Suppressor macrophage treated with lipopolysaccharide for 4 hours (primary cell): Measurements from ENCODE around the gene MYOM1.
"Not testable (repeated sequence)": the region's sequence is repeated elsewhere in the genome, so short reads cannot be mapped to it uniquely, and the experiment has no call there.

ENCODE experiments used
- DNase-seq: peaks from one replicate; pipeline ENCODE4 v3.0.0-alpha.2; 2020

MYOM1 gene

GRCh38 chr18:3053081-3053480 lies 166.7 kb downstream of the MYOM1 start:
- DNase-seq = no peak

- no peak for DNase-seq
Observed at GRCh38 chr18:3052411-3052758, 167.4 kb downstream of the MYOM1 start.

DNA sequence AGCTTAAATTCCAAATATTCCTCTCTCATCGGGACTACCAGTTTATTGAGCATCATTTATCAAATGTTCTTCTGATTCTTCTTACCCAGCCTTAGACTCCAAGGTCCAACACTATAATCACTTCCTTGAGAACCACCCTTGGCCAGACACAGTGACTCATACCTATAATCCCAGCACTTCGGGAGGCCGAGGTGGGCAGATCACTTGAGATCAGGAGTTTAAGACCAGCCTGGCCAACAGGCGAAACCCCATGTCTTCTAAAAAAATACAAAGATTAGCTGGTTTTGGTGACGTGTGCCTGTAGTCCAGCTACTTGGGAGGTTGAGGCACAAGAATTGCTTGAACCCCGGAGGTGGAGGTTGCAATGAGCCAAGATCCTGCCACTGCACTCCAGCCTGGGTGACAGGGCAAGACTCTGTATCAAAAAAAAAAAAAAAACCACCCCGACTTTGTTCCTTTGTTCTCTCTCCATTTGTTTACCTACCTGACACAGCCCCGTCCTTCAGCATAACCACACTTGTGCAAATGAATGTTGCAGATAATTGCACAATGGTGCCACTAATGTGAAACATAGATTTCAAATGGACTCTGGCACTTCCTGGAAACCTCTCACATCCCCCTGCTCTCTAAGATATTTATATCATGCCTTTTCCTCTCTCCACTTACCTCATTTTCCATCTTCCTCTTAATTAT lies 167.9 kb downstream of the MYOM1 start:
- peak; percentile 45 for DNase-seq

GRCh38 chr18:3049897-3050454 lies 169.8 kb downstream of the MYOM1 start:
- not testable (repeated sequence) for DNase-seq

DNA sequence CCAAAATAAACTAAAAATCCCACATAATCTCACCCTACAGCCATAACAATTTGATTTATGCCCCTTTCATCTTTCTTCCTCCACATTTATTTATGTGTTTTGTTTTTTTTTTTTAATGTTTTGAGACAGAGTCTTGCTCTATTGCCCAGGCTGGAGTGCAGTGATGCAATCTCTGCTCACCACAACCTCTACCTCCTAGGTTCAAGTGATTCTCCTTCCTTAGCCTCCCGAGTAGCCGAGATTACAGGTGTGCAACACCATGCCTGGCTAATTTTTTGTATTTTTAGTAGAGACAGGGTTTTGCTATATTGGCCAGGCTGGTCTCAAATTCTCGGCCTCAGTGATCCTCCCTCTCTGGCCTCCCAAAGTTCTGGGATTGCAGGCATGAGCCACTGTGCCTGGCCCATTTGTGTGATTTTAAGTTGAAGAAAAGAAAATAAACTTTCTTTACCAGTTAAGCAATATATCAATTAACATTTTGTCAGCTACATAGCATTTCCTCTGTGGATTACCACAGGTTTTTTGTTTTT lies 170.9 kb downstream of the MYOM1 start:
- DNase-seq = no peak

DNA sequence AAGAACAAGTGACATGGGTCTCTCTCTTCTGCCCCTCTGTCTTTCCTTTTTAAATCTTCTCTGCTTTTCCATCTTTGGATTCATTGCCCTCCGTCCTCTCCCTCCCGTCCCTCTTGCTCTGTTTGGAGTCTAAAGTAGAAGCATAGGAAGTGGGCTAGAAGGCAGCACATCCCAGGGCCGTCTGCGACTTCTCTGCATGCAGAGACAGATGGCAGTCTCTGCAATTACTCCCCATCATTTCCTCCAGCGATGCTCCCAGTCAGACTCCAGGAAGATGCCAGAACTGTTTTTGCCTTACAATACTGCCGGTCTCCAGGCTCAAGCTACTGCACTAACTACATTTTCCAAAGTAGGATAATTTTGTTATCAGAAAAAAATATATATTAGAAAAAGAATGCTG lies 171.6 kb downstream of the MYOM1 start:
- no peak for DNase-seq

GRCh38 chr18:3046216-3046808 lies 173.5 kb downstream of the MYOM1 start:
- no peak for DNase-seq

DNA sequence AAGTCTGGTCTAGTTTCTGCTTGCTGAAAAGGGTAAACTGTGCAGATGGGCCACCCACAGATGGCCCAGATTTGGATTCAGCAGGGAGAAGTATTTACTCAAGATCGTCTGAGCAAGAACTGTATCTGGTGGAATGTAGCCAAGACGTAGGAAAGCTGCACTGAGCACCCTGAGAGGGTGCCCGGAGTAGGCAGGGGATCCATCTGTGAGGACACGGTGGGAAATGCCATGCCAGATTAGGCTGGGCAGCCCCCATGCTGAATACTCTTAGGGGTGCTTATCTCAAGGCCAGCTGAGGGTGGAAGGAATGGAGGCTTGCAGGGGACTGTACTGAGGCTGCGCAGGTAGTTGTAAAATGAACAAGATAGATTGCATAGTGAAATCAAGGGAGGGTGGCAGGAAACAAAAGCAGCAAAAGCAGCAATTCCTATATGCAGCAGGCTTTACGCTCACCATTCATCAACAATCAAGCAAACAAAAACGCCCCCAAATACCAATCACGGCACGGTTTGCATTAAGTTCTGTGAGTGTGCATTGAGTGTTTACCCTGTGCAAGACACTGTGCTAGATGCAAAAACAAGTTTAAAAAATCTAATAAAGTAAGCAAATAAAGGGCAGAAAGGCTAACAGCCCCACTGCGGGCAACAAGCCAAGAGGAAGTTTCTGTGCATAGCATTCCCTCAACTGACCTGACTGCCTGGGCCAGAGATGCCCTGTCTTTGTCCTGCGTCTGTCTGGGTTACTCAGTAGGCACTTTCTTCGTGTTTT lies 174.7 kb downstream of the MYOM1 start:
- DNase-seq = peak; percentile 59

DNA sequence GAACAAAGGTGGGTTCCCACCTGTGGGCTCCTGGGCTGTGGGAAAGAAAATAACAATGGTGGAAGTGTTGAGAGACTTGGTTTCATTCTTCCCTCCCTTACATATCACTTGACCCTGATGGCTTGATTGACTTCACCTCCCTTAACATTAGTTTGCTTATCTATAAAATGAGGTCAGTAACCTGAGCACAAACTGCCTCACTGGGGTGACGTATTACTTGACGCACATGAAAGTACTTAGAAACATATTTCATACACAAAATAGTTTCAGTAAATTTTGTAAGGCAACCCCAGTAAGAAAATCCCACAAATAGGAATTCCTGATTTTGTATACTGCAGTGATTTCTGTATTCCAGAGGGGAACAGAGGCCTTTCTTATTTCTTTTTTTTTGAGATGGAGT lies 177.4 kb downstream of the MYOM1 start:
- DNase-seq = no peak

DNA sequence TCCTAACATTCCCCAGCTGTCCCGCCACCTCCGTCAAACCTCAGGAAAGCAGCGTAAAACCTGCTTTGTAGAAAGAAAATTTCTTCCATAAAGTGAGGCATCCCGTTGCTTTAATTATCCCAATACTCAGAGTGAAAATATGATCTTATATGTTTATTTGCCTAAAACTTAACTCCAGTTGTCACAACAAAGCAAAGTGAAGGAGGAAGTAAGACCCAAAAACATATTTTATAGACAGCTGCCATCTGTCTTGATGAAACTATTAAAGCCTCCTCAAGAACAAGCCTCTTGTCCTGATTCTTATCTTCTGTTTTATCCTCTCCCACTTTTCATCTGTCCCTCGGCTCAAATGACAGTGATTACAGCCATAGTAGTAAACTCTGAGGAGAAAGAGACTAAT lies 177.9 kb downstream of the MYOM1 start:
- no peak for DNase-seq

- DNase-seq = no peak
Observed at GRCh38 chr18:3040881-3041280, 178.9 kb downstream of the MYOM1 start.

DNA sequence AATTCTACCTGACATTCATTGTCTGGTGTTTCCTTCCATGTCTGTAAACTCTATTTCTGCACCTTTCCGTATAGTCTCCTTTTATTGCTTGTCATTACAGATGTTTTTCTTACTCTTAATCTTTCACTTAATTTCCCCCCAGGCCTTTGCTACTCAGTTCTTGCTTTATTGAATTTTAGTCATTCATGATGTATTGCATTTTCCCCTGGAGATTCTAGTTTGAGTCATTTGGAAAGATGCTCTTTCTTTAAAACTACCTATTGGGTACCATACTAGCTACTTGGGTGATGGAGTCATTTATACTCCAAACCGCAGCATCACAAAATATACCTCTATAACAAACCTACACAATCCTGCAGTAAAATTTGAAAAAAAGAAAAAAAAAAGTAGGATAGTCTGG lies 179.6 kb downstream of the MYOM1 start:
- no peak for DNase-seq

- DNase-seq = peak; percentile 83
Observed at GRCh38 chr18:3037423-3037915, 182.3 kb downstream of the MYOM1 start.

DNA sequence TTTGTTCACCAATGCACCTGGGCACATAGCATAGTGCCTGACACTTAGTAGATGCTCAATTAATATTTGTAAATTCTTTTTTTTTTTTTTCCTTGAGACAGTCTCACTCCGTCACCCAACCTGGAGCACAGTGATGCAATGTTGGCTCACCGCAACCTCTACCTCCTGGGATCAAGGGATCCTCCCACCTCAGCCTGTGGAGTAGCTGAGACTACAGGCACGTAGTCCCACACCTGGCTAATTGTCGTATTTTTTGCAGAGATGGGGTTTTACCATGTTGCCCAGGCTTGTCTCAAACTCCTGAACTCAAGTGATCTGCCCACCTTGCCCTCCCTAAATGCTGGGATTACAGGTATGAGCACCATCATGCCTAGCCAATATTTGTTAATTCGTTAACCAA lies 183.7 kb downstream of the MYOM1 start:
- no peak for DNase-seq

DNA sequence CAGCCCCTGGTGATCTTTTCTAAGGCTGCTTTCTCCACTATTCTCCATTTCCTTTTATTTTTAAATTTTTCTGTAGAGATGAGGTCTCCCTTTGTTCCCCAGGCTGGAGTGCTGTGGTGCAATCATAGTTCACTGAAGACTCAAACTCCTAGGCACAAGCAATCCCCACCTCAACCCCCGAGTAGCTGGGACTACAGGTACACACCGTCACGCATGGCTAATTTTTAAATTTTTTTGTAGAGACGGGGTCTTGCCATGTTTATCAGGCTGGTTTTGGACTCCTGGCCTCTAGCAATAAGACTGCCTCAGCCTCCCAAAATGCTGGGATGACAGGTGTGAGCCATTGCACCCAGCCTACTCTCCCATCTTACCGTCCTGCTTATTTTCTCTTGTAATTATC lies 184.1 kb downstream of the MYOM1 start:
- DNase-seq = no peak

- no peak for DNase-seq
Observed at GRCh38 chr18:3032721-3033120, 187.0 kb downstream of the MYOM1 start.

GRCh38 chr18:3029215-3029952 lies 190.4 kb downstream of the MYOM1 start:
- peak; percentile 52 for DNase-seq

DNA sequence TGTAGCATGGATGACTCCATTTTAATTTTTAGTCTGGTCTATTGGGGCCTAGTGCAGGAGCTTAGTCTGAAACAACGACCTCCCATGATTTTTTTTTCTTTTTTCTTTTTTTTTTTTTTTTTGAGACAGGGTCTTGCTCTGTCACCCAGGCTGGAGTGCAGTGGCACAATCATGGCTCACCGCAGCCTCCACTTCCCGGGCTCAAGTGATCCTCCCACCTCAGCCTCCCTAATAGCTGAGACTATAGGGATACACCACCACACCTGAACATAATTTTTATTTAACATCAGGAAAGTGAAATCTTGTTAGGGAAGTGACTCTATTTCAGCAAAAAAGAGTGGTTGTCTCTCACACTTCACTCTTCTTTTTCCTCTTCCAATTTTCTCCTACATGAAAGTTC lies 191.7 kb downstream of the MYOM1 start:
- DNase-seq = not testable (repeated sequence)

DNA sequence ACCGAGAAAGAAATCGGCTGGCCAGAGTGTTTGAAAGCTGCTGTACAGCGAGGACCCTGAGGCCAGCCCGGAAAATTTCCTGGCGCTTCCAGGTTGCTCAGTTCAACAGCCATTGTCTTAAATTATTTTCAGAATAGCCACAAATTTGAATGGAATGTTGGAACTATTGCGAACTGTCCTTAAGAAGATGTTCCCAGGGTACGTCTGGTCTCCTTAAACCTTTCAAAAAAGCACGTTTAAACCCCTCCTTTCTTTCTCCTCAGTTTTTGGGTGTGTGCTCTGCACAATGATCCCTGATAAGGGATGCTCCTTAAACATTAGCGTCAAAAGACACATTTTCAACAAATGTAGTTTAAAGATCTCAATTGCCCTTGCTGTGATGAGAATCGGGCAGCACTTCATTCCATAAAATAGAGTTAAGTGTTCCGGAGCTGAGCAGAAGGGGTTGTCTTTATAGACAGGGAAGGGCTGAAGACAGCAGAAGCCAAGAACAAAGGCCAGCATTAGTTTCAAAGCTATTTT lies 192.3 kb downstream of the MYOM1 start:
- no peak for DNase-seq

DNA sequence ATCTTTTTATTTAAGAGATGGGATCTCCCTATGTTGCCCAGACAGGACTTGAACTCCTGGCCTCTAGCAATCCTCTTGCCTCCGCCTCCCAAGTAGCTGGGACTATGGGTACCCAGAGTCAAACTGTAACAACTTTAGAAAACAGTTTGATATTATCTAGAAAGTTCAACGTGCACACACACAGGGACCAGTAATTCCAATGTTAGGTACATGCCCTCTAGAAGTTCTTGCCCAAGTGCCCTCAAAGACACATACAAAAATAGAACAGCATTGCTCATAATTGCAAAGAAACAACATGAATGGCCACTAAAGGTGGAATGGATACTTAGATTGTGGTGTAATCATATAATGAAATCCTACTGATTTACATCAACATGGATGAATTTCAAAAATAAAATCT lies 194.2 kb downstream of the MYOM1 start:
- no peak for DNase-seq

DNA sequence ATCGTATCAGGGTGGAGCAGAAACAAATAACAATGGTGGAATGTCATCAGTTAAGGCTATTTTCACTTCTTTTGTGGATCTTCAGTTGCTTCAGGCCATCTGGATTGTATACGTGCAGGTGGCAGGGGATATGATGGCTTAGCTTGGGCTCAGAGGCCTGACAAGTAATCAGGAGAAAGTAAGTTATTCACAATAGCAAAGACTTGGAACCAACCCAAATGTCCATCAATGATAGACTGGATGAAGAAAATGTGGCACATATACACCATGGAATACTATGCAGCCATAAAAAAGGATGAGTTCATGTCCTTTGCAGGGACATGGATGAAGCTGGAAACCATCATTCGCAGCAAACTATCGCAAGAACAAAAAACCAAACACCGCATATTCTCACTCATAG lies 196.2 kb downstream of the MYOM1 start:
- not testable (repeated sequence) for DNase-seq
